SHP77 treated with DMSO at 0.1 percent for 48 hours (cell line): ENCODE results near the gene CCL25.

ENCODE experiments used
- DNase-seq: peaks from one replicate; lab custom pipeline; 2025; lab: John Stamatoyannopoulos, UW

The CCL25 gene

DNA sequence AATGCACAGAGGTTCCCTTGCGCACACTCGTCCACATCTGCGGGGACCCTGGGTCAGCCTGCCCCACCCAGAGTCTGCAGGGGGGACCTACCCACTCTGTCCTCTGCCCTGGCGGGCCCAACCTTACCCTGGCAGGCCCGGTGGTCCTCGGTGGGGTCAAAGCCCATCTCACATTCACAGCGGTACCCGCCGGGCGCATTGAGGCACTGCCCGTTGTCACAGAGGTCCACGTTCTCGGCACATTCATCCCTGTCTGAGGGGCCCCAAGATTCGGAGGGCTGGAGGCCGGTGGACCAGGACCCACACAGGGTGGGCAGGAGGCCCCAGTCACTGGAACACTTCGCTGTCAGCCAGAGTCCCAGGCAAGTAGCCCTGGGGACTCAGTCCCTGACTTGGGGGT lies 58.4 kb downstream of the CCL25 start:
- no peak for DNase-seq

GRCh38 chr19:8111376-8111775 lies 58.8 kb downstream of the CCL25 start:
- no peak for DNase-seq
